Liver (tissue), 9 donors: Measurements from ENCODE around the gene PABPN1L. TPM values are rescaled to one million over a fixed set of nuclear protein-coding genes. Genes with fewer than 3 reads are reported as not detected.

ENCODE experiments used
- DNase-seq: peaks from one replicate; pipeline ENCODE4 v3.0.0-alpha.2; 2017; ENCODE audit warnings: low spot score
- H3K27ac ChIP-seq, 2 donors: one replicate each; pipeline ENCODE4 v1.7.0; 2013; ENCODE audit warnings: inconsistent platforms in 2 of 2, low read length in 2 of 2, control low read depth in 1 of 2, low read depth in 1 of 2, mild to moderate bottlenecking in 1 of 2
- H3K27me3 ChIP-seq, 4 donors: one replicate each; pipeline versions ENCODE4 v1.6.1 to v1.7.0; 2013; ENCODE audit warnings: low read length in 3 of 4, inconsistent platforms in 1 of 4, mild to moderate bottlenecking in 1 of 4, moderate library complexity in 1 of 4; ENCODE audit not compliant: control insufficient read depth in 4 of 4, insufficient read depth in 4 of 4
- H3K36me3 ChIP-seq, 4 donors: one replicate each; pipeline versions ENCODE4 v1.6.1 to v1.7.0; 2013; ENCODE audit warnings: low read length in 3 of 4, mild to moderate bottlenecking in 3 of 4, low read depth in 1 of 4, moderate library complexity in 1 of 4; ENCODE audit not compliant: control insufficient read depth in 4 of 4, insufficient read depth in 3 of 4
- H3K4me1 ChIP-seq, 4 donors: one replicate each; pipeline versions ENCODE4 v1.6.1 to v1.7.0; 2013; ENCODE audit warnings: low read length in 3 of 4, mild to moderate bottlenecking in 3 of 4, moderate library complexity in 1 of 4; ENCODE audit not compliant: control insufficient read depth in 4 of 4, insufficient read depth in 4 of 4
- H3K4me3 ChIP-seq, 3 donors: one replicate each; pipeline versions ENCODE4 v1.6.1 to v1.7.0; 2013; ENCODE audit warnings: low read length in 3 of 3, control low read depth in 1 of 3, low read depth in 1 of 3, mild to moderate bottlenecking in 1 of 3
- H3K9ac ChIP-seq, 2 donors: one replicate each; pipeline ENCODE4 v1.7.0; 2013; ENCODE audit warnings: low read length in 2 of 2, mild to moderate bottlenecking in 2 of 2, moderate library complexity in 2 of 2, control low read depth in 1 of 2, low read depth in 1 of 2
- H3K9me3 ChIP-seq, 4 donors: one replicate each; pipeline versions ENCODE4 v1.6.1 to v1.7.0; 2013; ENCODE audit warnings: low read length in 3 of 4; ENCODE audit not compliant: control insufficient read depth in 4 of 4
- ATF3 ChIP-seq: IDR thresholded peaks from 2 replicates; pipeline ENCODE4 v1.6.1; 2016; ENCODE audit warnings: antibody characterized with exemption
- EGR1 ChIP-seq, 2 donors: IDR thresholded peaks; 2 replicates each; pipeline ENCODE4 v1.6.1; 2016 to 2018; ENCODE audit warnings: antibody characterized with exemption in 2 of 2, low read depth in 2 of 2
- GABPA ChIP-seq, 2 donors: IDR thresholded peaks in 1 of 2; conservative IDR thresholded peaks in 1 of 2; 2 replicates each; pipeline ENCODE4 v1.6.1; 2016; ENCODE audit warnings: antibody characterized with exemption in 2 of 2, mild to moderate bottlenecking in 1 of 2, moderate library complexity in 1 of 2
- HNF4A ChIP-seq, 2 donors: conservative IDR thresholded peaks; 2 replicates each; pipeline ENCODE4 v1.6.1; 2016; ENCODE audit warnings: antibody characterized with exemption in 2 of 2, mild to moderate bottlenecking in 2 of 2
- HNF4G ChIP-seq: IDR thresholded peaks from 2 replicates; pipeline ENCODE4 v1.6.1; 2016; ENCODE audit warnings: antibody characterized with exemption
- JUND ChIP-seq, 2 donors: IDR thresholded peaks; 2 replicates each; pipeline ENCODE4 v1.6.1; 2016; ENCODE audit warnings: antibody characterized with exemption in 2 of 2
- MAX ChIP-seq: IDR thresholded peaks from 2 replicates; pipeline ENCODE4 v1.6.1; 2016; ENCODE audit warnings: antibody characterized with exemption
- NR2F2 ChIP-seq: IDR thresholded peaks from 2 replicates; pipeline ENCODE4 v1.6.1; 2016; ENCODE audit warnings: antibody characterized with exemption
- RAD21 ChIP-seq, 2 donors: IDR thresholded peaks; 2 replicates each; pipeline ENCODE4 v1.6.1; 2016; ENCODE audit warnings: antibody characterized with exemption in 2 of 2, mild to moderate bottlenecking in 2 of 2
- RXRA ChIP-seq, 2 donors: IDR thresholded peaks; 2 replicates each; pipeline ENCODE4 v1.6.1; 2017 to 2018; ENCODE audit warnings: antibody characterized with exemption in 2 of 2, mild to moderate bottlenecking in 1 of 2
- SP1 ChIP-seq: IDR thresholded peaks from 2 replicates; pipeline ENCODE4 v1.6.1; 2018; ENCODE audit warnings: antibody characterized with exemption, mild to moderate bottlenecking
- TAF1 ChIP-seq: conservative IDR thresholded peaks from 2 replicates; pipeline ENCODE4 v1.6.1; 2016; ENCODE audit warnings: antibody characterized with exemption, mild to moderate bottlenecking
- YY1 ChIP-seq: IDR thresholded peaks from 2 replicates; pipeline ENCODE4 v1.6.1; 2016; ENCODE audit warnings: antibody characterized with exemption, mild to moderate bottlenecking
- WGBS: extraction: QIAGEN DNeasy Blood & Tissue Kit; methylation state at CpG from one replicate; pipeline ENCODE4 v1.1.7; 2013; 5-methylcytosine and 5-hydroxymethylcytosine counted together
- polyA plus RNA-seq, 2 donors: library from polyadenylated mRNA; stranded (reverse) in 1 of 2; unstranded in 1 of 2; fragments of 200-250 nt in 1 of 2; fragments of >200 nt in 1 of 2; fragmentation: Nextera tagmentation in 1 of 2; extraction: Ambion mirVana in 1 of 2; gene quantifications; one replicate each; pipeline versions ENCODE4 v1.2.1 to v1.2.3, GENCODE V29; 2013 to 2015
- total RNA-seq, 2 donors: library from RNA; depleted of rRNA; stranded (reverse); fragments of >200 nt; gene quantifications; one replicate each; pipeline ENCODE4 v1.2.3, GENCODE V29; 2014
- TF ChIP-seq, protein P1 (sequence below): fragments of 150-350 bp; IDR thresholded peaks from 2 replicates; pipeline ENCODE4 v1.5.1; 2017; ENCODE audit warnings: improper control_type of control experiment, low read depth, low read length; ENCODE audit not compliant: missing input control
- TF ChIP-seq, protein P2 (sequence below): IDR thresholded peaks from 2 replicates; pipeline ENCODE4 v1.6.1; 2016; ENCODE audit warnings: antibody characterized with exemption, mild to moderate bottlenecking
- donor health status: healthy.
- donor health status: healthy.
- donor health status: healthy.
- donor health status: healthy.
- donor health status: healthy.

Gene PABPN1L
- total and polyA plus RNA-seq, 4 donors, result 0.09 TPM; not detected in 3

- TF ChIP-seq HNF4G (no peak), YY1 (no peak), MAX (no peak), GABPA (IDR thresholded peaks at IDR 0.05 in 1 of 2, conservative IDR thresholded peaks at IDR 0.05 in 1 of 2) (no peak), EGR1 (IDR thresholded peaks at IDR 0.05; ENCODE audit: low read depth in 2 of 2) (no peak), ATF3 (no peak), RAD21 (IDR thresholded peaks at IDR 0.05) (no peak), NR2F2 (no peak), JUND (IDR thresholded peaks at IDR 0.05) (no peak)
- TF ChIP-seq, protein P1, sequence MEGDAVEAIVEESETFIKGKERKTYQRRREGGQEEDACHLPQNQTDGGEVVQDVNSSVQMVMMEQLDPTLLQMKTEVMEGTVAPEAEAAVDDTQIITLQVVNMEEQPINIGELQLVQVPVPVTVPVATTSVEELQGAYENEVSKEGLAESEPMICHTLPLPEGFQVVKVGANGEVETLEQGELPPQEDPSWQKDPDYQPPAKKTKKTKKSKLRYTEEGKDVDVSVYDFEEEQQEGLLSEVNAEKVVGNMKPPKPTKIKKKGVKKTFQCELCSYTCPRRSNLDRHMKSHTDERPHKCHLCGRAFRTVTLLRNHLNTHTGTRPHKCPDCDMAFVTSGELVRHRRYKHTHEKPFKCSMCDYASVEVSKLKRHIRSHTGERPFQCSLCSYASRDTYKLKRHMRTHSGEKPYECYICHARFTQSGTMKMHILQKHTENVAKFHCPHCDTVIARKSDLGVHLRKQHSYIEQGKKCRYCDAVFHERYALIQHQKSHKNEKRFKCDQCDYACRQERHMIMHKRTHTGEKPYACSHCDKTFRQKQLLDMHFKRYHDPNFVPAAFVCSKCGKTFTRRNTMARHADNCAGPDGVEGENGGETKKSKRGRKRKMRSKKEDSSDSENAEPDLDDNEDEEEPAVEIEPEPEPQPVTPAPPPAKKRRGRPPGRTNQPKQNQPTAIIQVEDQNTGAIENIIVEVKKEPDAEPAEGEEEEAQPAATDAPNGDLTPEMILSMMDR, result no peak
- TF ChIP-seq, protein P2, sequence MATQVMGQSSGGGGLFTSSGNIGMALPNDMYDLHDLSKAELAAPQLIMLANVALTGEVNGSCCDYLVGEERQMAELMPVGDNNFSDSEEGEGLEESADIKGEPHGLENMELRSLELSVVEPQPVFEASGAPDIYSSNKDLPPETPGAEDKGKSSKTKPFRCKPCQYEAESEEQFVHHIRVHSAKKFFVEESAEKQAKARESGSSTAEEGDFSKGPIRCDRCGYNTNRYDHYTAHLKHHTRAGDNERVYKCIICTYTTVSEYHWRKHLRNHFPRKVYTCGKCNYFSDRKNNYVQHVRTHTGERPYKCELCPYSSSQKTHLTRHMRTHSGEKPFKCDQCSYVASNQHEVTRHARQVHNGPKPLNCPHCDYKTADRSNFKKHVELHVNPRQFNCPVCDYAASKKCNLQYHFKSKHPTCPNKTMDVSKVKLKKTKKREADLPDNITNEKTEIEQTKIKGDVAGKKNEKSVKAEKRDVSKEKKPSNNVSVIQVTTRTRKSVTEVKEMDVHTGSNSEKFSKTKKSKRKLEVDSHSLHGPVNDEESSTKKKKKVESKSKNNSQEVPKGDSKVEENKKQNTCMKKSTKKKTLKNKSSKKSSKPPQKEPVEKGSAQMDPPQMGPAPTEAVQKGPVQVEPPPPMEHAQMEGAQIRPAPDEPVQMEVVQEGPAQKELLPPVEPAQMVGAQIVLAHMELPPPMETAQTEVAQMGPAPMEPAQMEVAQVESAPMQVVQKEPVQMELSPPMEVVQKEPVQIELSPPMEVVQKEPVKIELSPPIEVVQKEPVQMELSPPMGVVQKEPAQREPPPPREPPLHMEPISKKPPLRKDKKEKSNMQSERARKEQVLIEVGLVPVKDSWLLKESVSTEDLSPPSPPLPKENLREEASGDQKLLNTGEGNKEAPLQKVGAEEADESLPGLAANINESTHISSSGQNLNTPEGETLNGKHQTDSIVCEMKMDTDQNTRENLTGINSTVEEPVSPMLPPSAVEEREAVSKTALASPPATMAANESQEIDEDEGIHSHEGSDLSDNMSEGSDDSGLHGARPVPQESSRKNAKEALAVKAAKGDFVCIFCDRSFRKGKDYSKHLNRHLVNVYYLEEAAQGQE, result no peak
- Histone ChIP-seq H3K27ac (no peak overlapping the region), H3K4me3 (no peak overlapping the region), H3K27me3 (no peaks in the 10 kb centered on the region), H3K36me3 (no peaks in the 10 kb centered on the region), H3K9me3 (no peaks in the 10 kb centered on the region), H3K9ac (no peak overlapping the region), H3K4me1 (no peaks in the 10 kb centered on the region)
- DNase-seq, result no peak
- 74% methylated on average over 44 of the region's 44 CpGs for WGBS
Measured at GRCh38 chr16:88909431-88910210, 43.2 kb upstream of the PABPN1L start.

DNA sequence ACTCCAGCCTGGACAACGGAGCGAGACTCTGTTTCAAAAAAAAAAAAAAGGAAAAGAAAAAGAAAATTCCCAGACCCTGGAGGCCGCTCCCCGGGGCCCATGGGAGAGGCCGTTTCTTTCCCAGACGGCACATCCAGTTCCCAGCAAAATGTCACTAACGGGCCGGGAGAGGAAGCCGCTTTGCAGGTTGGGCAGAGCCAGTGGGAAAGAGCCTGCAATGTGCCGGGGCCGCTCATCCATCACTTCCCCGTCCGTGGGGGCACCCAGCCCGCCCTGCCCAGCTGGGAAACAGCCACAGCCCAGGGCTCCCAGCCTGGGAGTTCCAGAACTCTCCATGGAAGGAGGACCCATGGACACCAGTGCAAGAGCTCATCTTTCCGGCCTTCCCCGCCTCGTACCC is 41.8 kb upstream of the PABPN1L start:
- Histone ChIP-seq H3K36me3 (no peaks in the 10 kb centered on the region), H3K27me3 (no peaks in the 10 kb centered on the region), H3K4me1 (no peaks in the 10 kb centered on the region), H3K27ac (no peak overlapping the region), H3K9me3 (no peaks in the 10 kb centered on the region), H3K9ac (no peak overlapping the region), H3K4me3 (no peak overlapping the region)
- TF ChIP-seq JUND (IDR thresholded peaks at IDR 0.05) (no peak), TAF1 (no peak), SP1 (no peak), NR2F2 (no peak), RXRA (IDR thresholded peaks at IDR 0.05) (no peak), HNF4A (conservative IDR thresholded peaks at IDR 0.05) (no peak), HNF4G (no peak)
- TF ChIP-seq, protein P2, result no peak
- WGBS, result 84% methylated on average over 17 of the region's 17 CpGs
- no peak for DNase-seq
